ENCODE data around the gene P2RY6.
A peak's percentile ranks its signal among the peaks of the same experiment; 100 is the strongest.

Gene P2RY6

GRCh38 chr11:73288873-73289707, 17.0 kb downstream of the P2RY6 start:
- Histone ChIP-seq H3K27ac (ENCODE audit: low read depth, low read length) (peak overlapping the region; percentile 49), H3K27me3 (ENCODE audit: control insufficient read depth in 1 of 2, insufficient read depth in 2 of 2, low read length in 2 of 2) (no peaks in the 10 kb centered on the region), H3K9ac (ENCODE audit: low read depth in 1 of 2, low read length in 2 of 2) (peak overlapping the region in 1 of 2 donors; percentile 9), H3K4me1 (ENCODE audit: control insufficient read depth in 1 of 2, insufficient read depth in 2 of 2, low read length in 2 of 2) (peaks cover 15 to 20% of the 10 kb centered on the region in 2 donors), H3K9me3 (ENCODE audit: control insufficient read depth in 1 of 2, low read length in 2 of 2) (no peaks in the 10 kb centered on the region), H3K4me3 (ENCODE audit: low read depth in 1 of 2, low read length in 2 of 2) (peak overlapping the region; percentile 1 to 58), H3K36me3 (ENCODE audit: control insufficient read depth in 1 of 2, insufficient read depth in 2 of 2, low read length in 2 of 2) (no peaks in the 10 kb centered on the region)

GRCh38 chr11:73290536-73290935, 18.4 kb downstream of the P2RY6 start:
- no peaks in the 10 kb centered on the region for H3K36me3 ChIP-seq (ENCODE audit: control insufficient read depth in 1 of 2, insufficient read depth in 2 of 2, low read length in 2 of 2)
- H3K9ac ChIP-seq (ENCODE audit: low read depth in 1 of 2, low read length in 2 of 2), result no peak overlapping the region
- H3K4me1 ChIP-seq (ENCODE audit: control insufficient read depth in 1 of 2, insufficient read depth in 2 of 2, low read length in 2 of 2), result peaks cover 15 to 20% of the 10 kb centered on the region in 2 donors
- H3K27me3 ChIP-seq (ENCODE audit: control insufficient read depth in 1 of 2, insufficient read depth in 2 of 2, low read length in 2 of 2), result no peaks in the 10 kb centered on the region
- H3K27ac ChIP-seq (ENCODE audit: low read depth, low read length), result no peak overlapping the region
- no peaks in the 10 kb centered on the region for H3K9me3 ChIP-seq (ENCODE audit: control insufficient read depth in 1 of 2, low read length in 2 of 2)
- H3K4me3 ChIP-seq (ENCODE audit: low read depth in 1 of 2, low read length in 2 of 2), result no peak overlapping the region

DNA sequence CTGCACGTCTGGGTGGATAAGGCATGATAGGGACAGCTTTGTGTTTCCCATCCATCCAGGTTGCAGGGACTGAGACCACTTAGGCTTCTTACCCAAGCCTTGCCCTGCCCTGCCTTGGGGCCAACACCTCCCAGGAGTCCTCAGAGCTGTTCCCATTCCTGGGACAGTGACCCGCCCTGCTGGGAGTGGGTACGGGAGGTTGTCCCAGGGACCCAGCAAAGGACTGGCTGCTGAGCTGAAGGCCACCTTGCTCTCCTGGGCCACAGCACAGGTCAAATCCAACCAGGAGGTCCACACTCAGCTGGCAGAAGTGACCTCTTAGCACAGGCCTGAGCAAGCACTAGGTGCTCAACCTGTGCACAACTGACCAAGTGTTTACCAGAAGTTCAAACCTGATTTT, 19.1 kb downstream of the P2RY6 start:
- Histone ChIP-seq H3K4me3 (ENCODE audit: low read depth in 1 of 2, low read length in 2 of 2) (no peak overlapping the region), H3K4me1 (ENCODE audit: control insufficient read depth in 1 of 2, insufficient read depth in 2 of 2, low read length in 2 of 2) (peaks cover 15 to 20% of the 10 kb centered on the region in 2 donors), H3K36me3 (ENCODE audit: control insufficient read depth in 1 of 2, insufficient read depth in 2 of 2, low read length in 2 of 2) (no peaks in the 10 kb centered on the region), H3K27ac (ENCODE audit: low read depth, low read length) (no peak overlapping the region), H3K27me3 (ENCODE audit: control insufficient read depth in 1 of 2, insufficient read depth in 2 of 2, low read length in 2 of 2) (no peaks in the 10 kb centered on the region), H3K9ac (ENCODE audit: low read depth in 1 of 2, low read length in 2 of 2) (no peak overlapping the region), H3K9me3 (ENCODE audit: control insufficient read depth in 1 of 2, low read length in 2 of 2) (no peaks in the 10 kb centered on the region)

- no peaks in the 10 kb centered on the region for H3K36me3 ChIP-seq (ENCODE audit: control insufficient read depth in 1 of 2, insufficient read depth in 2 of 2, low read length in 2 of 2)
- H3K9ac ChIP-seq (ENCODE audit: low read depth in 1 of 2, low read length in 2 of 2), result no peak overlapping the region
- H3K27ac ChIP-seq (ENCODE audit: low read depth, low read length), result no peak overlapping the region
- H3K4me1 ChIP-seq (ENCODE audit: control insufficient read depth in 1 of 2, insufficient read depth in 2 of 2, low read length in 2 of 2), result peaks cover 15 to 20% of the 10 kb centered on the region in 2 donors
- H3K27me3 ChIP-seq (ENCODE audit: control insufficient read depth in 1 of 2, insufficient read depth in 2 of 2, low read length in 2 of 2), result no peaks in the 10 kb centered on the region
- no peaks in the 10 kb centered on the region for H3K9me3 ChIP-seq (ENCODE audit: control insufficient read depth in 1 of 2, low read length in 2 of 2)
- H3K4me3 ChIP-seq (ENCODE audit: low read depth in 1 of 2, low read length in 2 of 2), result no peak overlapping the region
Measured at GRCh38 chr11:73291781-73292524, 19.8 kb downstream of the P2RY6 start.

DNA sequence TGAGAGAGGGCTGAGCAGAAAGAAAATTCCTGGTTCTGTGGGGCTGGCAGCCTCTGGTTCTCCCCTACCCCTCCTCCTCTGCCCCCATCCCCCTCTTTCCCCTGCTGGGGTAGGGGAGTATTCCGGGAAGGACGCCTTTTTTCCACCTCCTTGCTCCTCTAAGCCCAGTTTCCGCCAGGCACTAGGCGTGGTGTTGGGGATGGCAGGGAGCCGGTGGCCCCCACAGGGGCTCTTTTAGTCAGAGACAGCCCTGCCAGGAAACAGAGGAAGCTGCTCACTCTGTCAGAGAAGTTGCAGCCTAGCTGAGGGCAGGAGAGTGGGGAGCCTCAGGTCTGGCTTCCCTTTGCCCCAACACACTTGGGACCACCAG, 20.4 kb downstream of the P2RY6 start:
- no peak overlapping the region for H3K27ac ChIP-seq (ENCODE audit: low read depth, low read length)
- no peak overlapping the region for H3K9ac ChIP-seq (ENCODE audit: low read depth in 1 of 2, low read length in 2 of 2)
- H3K4me1 ChIP-seq (ENCODE audit: control insufficient read depth in 1 of 2, insufficient read depth in 2 of 2, low read length in 2 of 2), result peaks cover 15 to 20% of the 10 kb centered on the region in 2 donors
- H3K4me3 ChIP-seq (ENCODE audit: low read depth in 1 of 2, low read length in 2 of 2), result no peak overlapping the region
- H3K9me3 ChIP-seq (ENCODE audit: control insufficient read depth in 1 of 2, low read length in 2 of 2), result no peaks in the 10 kb centered on the region
- no peaks in the 10 kb centered on the region for H3K36me3 ChIP-seq (ENCODE audit: control insufficient read depth in 1 of 2, insufficient read depth in 2 of 2, low read length in 2 of 2)
- H3K27me3 ChIP-seq (ENCODE audit: control insufficient read depth in 1 of 2, insufficient read depth in 2 of 2, low read length in 2 of 2), result no peaks in the 10 kb centered on the region

GRCh38 chr11:73293356-73293936, 21.3 kb downstream of the P2RY6 start:
- Histone ChIP-seq H3K27ac (ENCODE audit: low read depth, low read length) (no peak overlapping the region), H3K36me3 (ENCODE audit: control insufficient read depth in 1 of 2, insufficient read depth in 2 of 2, low read length in 2 of 2) (no peaks in the 10 kb centered on the region), H3K4me1 (ENCODE audit: control insufficient read depth in 1 of 2, insufficient read depth in 2 of 2, low read length in 2 of 2) (peaks cover 13% of the 10 kb centered on the region in 2 donors), H3K27me3 (ENCODE audit: control insufficient read depth in 1 of 2, insufficient read depth in 2 of 2, low read length in 2 of 2) (no peaks in the 10 kb centered on the region), H3K9me3 (ENCODE audit: control insufficient read depth in 1 of 2, low read length in 2 of 2) (no peaks in the 10 kb centered on the region), H3K4me3 (ENCODE audit: low read depth in 1 of 2, low read length in 2 of 2) (no peak overlapping the region), H3K9ac (ENCODE audit: low read depth in 1 of 2, low read length in 2 of 2) (no peak overlapping the region)

GRCh38 chr11:73294604-73295003, 22.5 kb downstream of the P2RY6 start:
- Histone ChIP-seq H3K9me3 (ENCODE audit: control insufficient read depth in 1 of 2, low read length in 2 of 2) (no peaks in the 10 kb centered on the region), H3K4me1 (ENCODE audit: control insufficient read depth in 1 of 2, insufficient read depth in 2 of 2, low read length in 2 of 2) (peaks cover 1 to 2% of the 10 kb centered on the region in 2 donors), H3K9ac (ENCODE audit: low read depth in 1 of 2, low read length in 2 of 2) (no peak overlapping the region), H3K4me3 (ENCODE audit: low read depth in 1 of 2, low read length in 2 of 2) (no peak overlapping the region), H3K27me3 (ENCODE audit: control insufficient read depth in 1 of 2, insufficient read depth in 2 of 2, low read length in 2 of 2) (no peaks in the 10 kb centered on the region), H3K27ac (ENCODE audit: low read depth, low read length) (no peak overlapping the region), H3K36me3 (ENCODE audit: control insufficient read depth in 1 of 2, insufficient read depth in 2 of 2, low read length in 2 of 2) (no peaks in the 10 kb centered on the region)

DNA sequence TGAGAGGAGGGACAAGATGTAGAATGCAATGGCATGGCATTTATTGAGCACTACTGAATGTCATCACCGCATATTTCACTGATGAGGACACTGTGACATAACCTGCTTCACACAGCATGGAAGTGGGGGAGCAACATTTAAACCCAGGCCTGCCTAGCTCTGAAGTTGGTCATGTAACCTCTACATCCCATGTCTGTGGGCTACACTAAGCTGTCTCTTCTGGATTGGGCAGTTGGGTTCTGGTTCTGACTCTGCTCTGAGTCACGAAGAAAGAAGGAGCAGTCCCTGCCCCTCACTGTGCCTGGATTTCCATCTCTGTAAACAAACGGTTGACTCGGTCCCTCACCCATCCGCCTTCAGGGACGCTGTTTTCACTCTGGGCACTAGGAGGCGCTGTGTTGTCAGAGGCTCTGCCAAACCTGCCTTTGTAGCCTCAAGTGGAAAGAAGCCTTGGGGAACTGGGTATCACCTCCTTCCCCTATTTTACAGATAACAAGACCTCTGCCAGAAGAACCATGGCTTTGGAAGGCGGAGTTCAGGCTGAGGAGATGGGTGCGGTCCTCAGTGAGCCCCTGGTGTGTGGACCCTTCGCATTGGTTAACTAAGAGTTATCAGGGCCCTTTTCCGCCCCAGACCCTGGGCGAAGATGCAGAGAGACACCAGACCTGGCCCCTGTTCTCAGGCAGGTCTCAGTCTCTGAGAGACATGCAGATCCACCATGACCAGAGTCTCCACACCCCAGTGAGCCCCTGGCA, 23.3 kb downstream of the P2RY6 start:
- Histone ChIP-seq H3K4me1 (ENCODE audit: control insufficient read depth in 1 of 2, insufficient read depth in 2 of 2, low read length in 2 of 2) (no peaks in the 10 kb centered on the region), H3K27me3 (ENCODE audit: control insufficient read depth in 1 of 2, insufficient read depth in 2 of 2, low read length in 2 of 2) (no peaks in the 10 kb centered on the region), H3K9ac (ENCODE audit: low read depth in 1 of 2, low read length in 2 of 2) (no peak overlapping the region), H3K4me3 (ENCODE audit: low read depth in 1 of 2, low read length in 2 of 2) (no peak overlapping the region), H3K9me3 (ENCODE audit: control insufficient read depth in 1 of 2, low read length in 2 of 2) (no peaks in the 10 kb centered on the region), H3K27ac (ENCODE audit: low read depth, low read length) (no peak overlapping the region), H3K36me3 (ENCODE audit: control insufficient read depth in 1 of 2, insufficient read depth in 2 of 2, low read length in 2 of 2) (no peaks in the 10 kb centered on the region)

DNA sequence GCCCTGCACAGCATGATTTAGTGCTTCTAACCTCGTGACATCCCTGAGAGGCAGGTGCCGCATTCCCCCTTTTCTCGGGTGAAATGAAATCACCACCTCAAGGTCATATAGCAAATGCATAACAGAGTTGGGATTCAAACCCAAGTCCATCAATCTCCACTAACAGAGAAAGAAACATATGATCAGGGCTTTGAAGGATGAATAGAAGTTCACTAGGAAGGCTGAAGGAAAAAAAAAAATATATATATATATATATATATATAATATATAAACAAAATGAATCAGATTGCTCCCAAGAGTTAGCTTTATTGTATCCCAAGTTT, 23.8 kb downstream of the P2RY6 start:
- no peaks in the 10 kb centered on the region for H3K4me1 ChIP-seq (ENCODE audit: control insufficient read depth in 1 of 2, insufficient read depth in 2 of 2, low read length in 2 of 2)
- H3K4me3 ChIP-seq (ENCODE audit: low read depth in 1 of 2, low read length in 2 of 2), result no peak overlapping the region

More for the DNA sequence above, 23.8 kb downstream of the P2RY6 start:
- Histone ChIP-seq H3K9ac (ENCODE audit: low read depth in 1 of 2, low read length in 2 of 2) (no peak overlapping the region), H3K9me3 (ENCODE audit: control insufficient read depth in 1 of 2, low read length in 2 of 2) (no peaks in the 10 kb centered on the region), H3K36me3 (ENCODE audit: control insufficient read depth in 1 of 2, insufficient read depth in 2 of 2, low read length in 2 of 2) (no peaks in the 10 kb centered on the region), H3K27me3 (ENCODE audit: control insufficient read depth in 1 of 2, insufficient read depth in 2 of 2, low read length in 2 of 2) (no peaks in the 10 kb centered on the region), H3K27ac (ENCODE audit: low read depth, low read length) (no peak overlapping the region)
